Measurements from ENCODE around the gene PMP22. TPM values are rescaled to one million over a fixed set of nuclear protein-coding genes. Genes with fewer than 3 reads are reported as not detected.

Gene PMP22
- total RNA-seq, 1 experiment from 2014 or later = 2.6 TPM

- TF ChIP-seq CTCF (conservative IDR thresholded peaks at IDR 0.05) (no peak), EZH2 (IDR thresholded peaks at IDR 0.05; ENCODE audit: low read depth) (no peak)
- no peaks in the 10 kb centered on the region for H3K4me1 ChIP-seq (replicated peaks; ENCODE audit: insufficient read depth)
Observed at GRCh38 chr17:15240644-15241043, 24.5 kb downstream of the PMP22 start.

GRCh38 chr17:15239491-15239890 is 25.6 kb downstream of the PMP22 start:
- no peak for DNase-seq
- Histone ChIP-seq H3K4me2 (no peak overlapping the region), H2AFZ (no peak overlapping the region), H3K9me3 (ENCODE audit: insufficient read depth, low read depth) (no peaks in the 10 kb centered on the region), H3K79me2 (ENCODE audit: low read depth) (no peaks in the 10 kb centered on the region), H3F3A (ENCODE audit: insufficient read depth, low read depth) (no peaks in the 10 kb centered on the region), H3K4me3 (no peak overlapping the region), H3K4me1 (replicated peaks; ENCODE audit: insufficient read depth) (no peaks in the 10 kb centered on the region), H3K27ac (no peak overlapping the region), H4K20me1 (ENCODE audit: insufficient read depth) (no peaks in the 10 kb centered on the region), H3K27me3 (ENCODE audit: insufficient read depth, low read depth) (no peaks in the 10 kb centered on the region), H3K36me3 (ENCODE audit: low read depth) (no peaks in the 10 kb centered on the region), H3K9me2 (ENCODE audit: insufficient read depth) (no peaks in the 10 kb centered on the region)
- no TSS peak for BruUV-seq (replicated peaks)
- TF ChIP-seq CTCF (conservative IDR thresholded peaks at IDR 0.05) (no peak), EZH2 (IDR thresholded peaks at IDR 0.05; ENCODE audit: low read depth) (no peak)
- ChIA-PET CTCF (no interaction called here), POLR2A (ENCODE audit: unreplicated experiment) (no interaction called here)
- intact Hi-C loops (cut with micrococcal nuclease; ENCODE audit: unreplicated experiment) = no loop called here

More at GRCh38 chr17:15240644-15241043, 24.5 kb downstream of the PMP22 start:
- Histone ChIP-seq H4K20me1 (ENCODE audit: insufficient read depth) (no peaks in the 10 kb centered on the region), H3K4me2 (no peak overlapping the region), H3K27ac (no peak overlapping the region), H3K36me3 (ENCODE audit: low read depth) (no peaks in the 10 kb centered on the region), H3K79me2 (ENCODE audit: low read depth) (no peaks in the 10 kb centered on the region), H2AFZ (no peak overlapping the region), H3K9me2 (ENCODE audit: insufficient read depth) (no peaks in the 10 kb centered on the region), H3F3A (ENCODE audit: insufficient read depth, low read depth) (no peaks in the 10 kb centered on the region), H3K27me3 (ENCODE audit: insufficient read depth, low read depth) (no peaks in the 10 kb centered on the region), H3K4me3 (no peak overlapping the region), H3K9me3 (ENCODE audit: insufficient read depth, low read depth) (no peaks in the 10 kb centered on the region)
- DNase-seq = no peak
- ChIA-PET CTCF (no interaction called here), POLR2A (ENCODE audit: unreplicated experiment) (no interaction called here)
- no TSS peak for BruUV-seq (replicated peaks)
- intact Hi-C loops (cut with micrococcal nuclease; ENCODE audit: unreplicated experiment) = no loop called here

- POLR2A ChIA-PET (ENCODE audit: unreplicated experiment) = no interaction called here
- Histone ChIP-seq H3F3A (ENCODE audit: insufficient read depth, low read depth) (no peaks in the 10 kb centered on the region), H3K4me3 (no peak overlapping the region), H3K4me1 (replicated peaks; ENCODE audit: insufficient read depth) (no peaks in the 10 kb centered on the region), H3K9me3 (ENCODE audit: insufficient read depth, low read depth) (no peaks in the 10 kb centered on the region), H4K20me1 (ENCODE audit: insufficient read depth) (no peaks in the 10 kb centered on the region), H3K36me3 (ENCODE audit: low read depth) (no peaks in the 10 kb centered on the region), H3K27me3 (ENCODE audit: insufficient read depth, low read depth) (no peaks in the 10 kb centered on the region), H3K4me2 (no peak overlapping the region), H3K79me2 (ENCODE audit: low read depth) (no peaks in the 10 kb centered on the region), H3K27ac (no peak overlapping the region), H2AFZ (no peak overlapping the region), H3K9me2 (ENCODE audit: insufficient read depth) (no peaks in the 10 kb centered on the region)
- intact Hi-C loops (cut with micrococcal nuclease; ENCODE audit: unreplicated experiment) = no loop called here
- TF ChIP-seq EZH2 (IDR thresholded peaks at IDR 0.05; ENCODE audit: low read depth) = no peak
- no peak for TF ChIP-seq CTCF (conservative IDR thresholded peaks at IDR 0.05)
- no peak for DNase-seq
- CTCF ChIA-PET = no interaction called here
- BruUV-seq (replicated peaks) = no TSS peak
Observed at GRCh38 chr17:15238676-15239422, 26.3 kb downstream of the PMP22 start.

Measured in PC-9 (cell line).